KMS-11 (cell line): ENCODE measurements around the gene TMEM183A.

Experiments
- H2AFZ ChIP-seq: fragments of 200-600 bp; sonication (generic); 2 replicates; pipeline ENCODE4 v1.6.1; 2016; ENCODE audit warnings: antibody characterized with exemption, mixed run types, low read depth
- H3K27ac ChIP-seq: fragments of 200-600 bp; sonication (generic); 2 replicates; pipeline ENCODE4 v1.6.1; 2016; ENCODE audit warnings: mild to moderate bottlenecking, mixed run types
- H3K27me3 ChIP-seq: fragments of 200-600 bp; sonication (generic); 2 replicates; pipeline ENCODE4 v1.6.1; 2017; ENCODE audit warnings: mild to moderate bottlenecking, low read depth, mixed run types, moderate library complexity; ENCODE audit not compliant: insufficient read depth
- H3K36me3 ChIP-seq: fragments of 200-600 bp; sonication (generic); 2 replicates; pipeline ENCODE4 v1.6.1; 2017; ENCODE audit warnings: mild to moderate bottlenecking, mixed run types; ENCODE audit not compliant: insufficient read depth
- H3K4me1 ChIP-seq: fragments of 200-600 bp; sonication (generic); 2 replicates; pipeline ENCODE4 v1.6.1; 2016; ENCODE audit warnings: mild to moderate bottlenecking, low read depth, mixed run types; ENCODE audit not compliant: poor library complexity, severe bottlenecking
- H3K4me2 ChIP-seq: fragments of 200-600 bp; sonication (generic); 2 replicates; pipeline ENCODE4 v1.7.0; 2016; ENCODE audit warnings: mild to moderate bottlenecking, mixed run types
- H3K4me3 ChIP-seq: fragments of 200-600 bp; sonication (generic); IDR thresholded peaks from 2 replicates; pipeline ENCODE4 v1.6.1; 2017; ENCODE audit warnings: low read depth, low read length, mixed read lengths; ENCODE audit not compliant: insufficient read depth
- H3K79me2 ChIP-seq: fragments of 200-600 bp; sonication (generic); 2 replicates; pipeline ENCODE4 v1.6.1; 2016; ENCODE audit warnings: low read depth, mixed run types; ENCODE audit not compliant: insufficient read depth
- H3K9ac ChIP-seq: fragments of 200-600 bp; sonication (generic); 2 replicates; pipeline ENCODE4 v1.6.1; 2016; ENCODE audit warnings: mild to moderate bottlenecking, mixed run types
- H4K20me1 ChIP-seq: fragments of 200-600 bp; sonication (generic); 2 replicates; pipeline ENCODE4 v1.6.1; 2016; ENCODE audit warnings: mild to moderate bottlenecking, mixed run types; ENCODE audit not compliant: insufficient read depth
- CTCF ChIP-seq: fragments of 200-600 bp; sonication (generic); conservative IDR thresholded peaks from 2 replicates; pipeline ENCODE4 v1.6.1; 2017; ENCODE audit warnings: low read depth, mild to moderate bottlenecking, antibody characterized with exemption, low read length, moderate library complexity, mixed read lengths

The TMEM183A gene

GRCh38 chr1:203026666-203027663 lies 19.8 kb downstream of the TMEM183A start:
- Histone ChIP-seq H3K27me3 (no peaks in the 10 kb centered on the region), H3K4me2 (peak overlapping the region; percentile 55)

GRCh38 chr1:203028067-203028783 lies 21.1 kb downstream of the TMEM183A start:
- Histone ChIP-seq H3K4me2 (no peak overlapping the region), H2AFZ (no peak overlapping the region), H4K20me1 (no peaks in the 10 kb centered on the region), H3K9ac (no peak overlapping the region), H3K27ac (no peak overlapping the region), H3K36me3 (peaks cover 7% of the 10 kb centered on the region; the same call in 1 of the 2 replicates), H3K79me2 (no peaks in the 10 kb centered on the region), H3K4me3 (no peak overlapping the region), H3K4me1 (peaks cover 5% of the 10 kb centered on the region), H3K27me3 (no peaks in the 10 kb centered on the region)
- TF ChIP-seq CTCF, result no peak

More at GRCh38 chr1:203026666-203027663, 19.8 kb downstream of the TMEM183A start:
- Histone ChIP-seq H3K4me3 (peak overlapping the region; percentile 62), H2AFZ (peak overlapping the region; percentile 98), H3K27ac (no peak overlapping the region), H3K79me2 (no peaks in the 10 kb centered on the region), H3K4me1 (peaks cover 5% of the 10 kb centered on the region), H3K9ac (peak overlapping the region; percentile 27; the same call in 1 of the 2 replicates), H4K20me1 (no peaks in the 10 kb centered on the region), H3K36me3 (peaks cover 7% of the 10 kb centered on the region; the same call in 1 of the 2 replicates)
- TF ChIP-seq CTCF, result no peak

- Histone ChIP-seq H3K4me3 (no peak overlapping the region), H3K27me3 (no peaks in the 10 kb centered on the region), H3K36me3 (peaks cover 3% of the 10 kb centered on the region; the same call in 1 of the 2 replicates), H3K9ac (no peak overlapping the region), H2AFZ (no peak overlapping the region), H3K79me2 (no peaks in the 10 kb centered on the region), H3K4me2 (no peak overlapping the region), H3K27ac (no peak overlapping the region), H4K20me1 (no peaks in the 10 kb centered on the region), H3K4me1 (peaks cover 9% of the 10 kb centered on the region)
- no peak for TF ChIP-seq CTCF
Observed at GRCh38 chr1:203028784-203029553, 21.8 kb downstream of the TMEM183A start.

GRCh38 chr1:203031467-203031866 lies 24.3 kb downstream of the TMEM183A start:
- H2AFZ ChIP-seq, result no peak overlapping the region
- TF ChIP-seq CTCF, result no peak
- no peak overlapping the region for H3K4me2 ChIP-seq
- H3K79me2 ChIP-seq, result no peaks in the 10 kb centered on the region
- H3K4me3 ChIP-seq, result no peak overlapping the region
- peaks cover 11% of the 10 kb centered on the region for H3K4me1 ChIP-seq
- H3K9ac ChIP-seq, result no peak overlapping the region
- no peaks in the 10 kb centered on the region for H4K20me1 ChIP-seq
- no peaks in the 10 kb centered on the region for H3K27me3 ChIP-seq
- H3K27ac ChIP-seq, result no peak overlapping the region
- no peaks in the 10 kb centered on the region for H3K36me3 ChIP-seq
